IMR-90 (cell line): Measurements from ENCODE around the gene GPATCH8. TPM values are rescaled to one million over a fixed set of nuclear protein-coding genes. Genes with fewer than 3 reads are reported as not detected.

Experiments used
- ATAC-seq: fragments of 200-7000 bp; cut with Tn5 transposase; 2 replicates; pipeline ENCODE4 v1.9.1; 2020; ENCODE audit warnings: low read depth, mild to moderate bottlenecking, moderate library complexity
- BruUV-seq: library from RNA; stranded (reverse); fragments of 400-500 nt; replicated peaks from 2 replicates; lab custom pipeline; 2021; lab: Mats Ljungman, UMichigan
- CTCF ChIA-PET: fragments of 300-600 bp; formaldehyde crosslinking; extraction: SDS; loops from one replicate; lab custom pipeline; 2021; ENCODE audit warnings: antibody characterized with exemption; lab: Yijun Ruan, JAX
- POLR2A ChIA-PET: fragments of 300-600 bp; sonication (Branson Sonifier 250); formaldehyde crosslinking; loops from one replicate; lab custom pipeline; 2022; ENCODE audit warnings: antibody characterized with exemption; ENCODE audit not compliant: unreplicated experiment; lab: Charles Lee
- DNase-seq: peaks from one replicate; pipeline ENCODE4 v3.0.0; 2013
- H2AFZ ChIP-seq: replicated peaks from 2 replicates; pipeline ENCODE3; 2013; ENCODE audit warnings: low read length, mild to moderate bottlenecking; ENCODE audit not compliant: poor library complexity
- H2AK5ac ChIP-seq: 2 replicates; pipeline ENCODE4 v1.6.1; 2013; ENCODE audit warnings: low read depth, low read length, inconsistent platforms
- H2AK9ac ChIP-seq: replicated peaks from 2 replicates; pipeline ENCODE3; 2013; ENCODE audit warnings: mild to moderate bottlenecking, low read depth, low read length, moderate library complexity; ENCODE audit not compliant: poor library complexity
- H2BK120ac ChIP-seq: 2 replicates; pipeline ENCODE4 v1.6.1; 2013; ENCODE audit warnings: low read depth, low read length, inconsistent platforms
- H2BK15ac ChIP-seq: 3 replicates; pipeline ENCODE4 v1.6.1; 2013; ENCODE audit warnings: low read depth, low read length, inconsistent platforms
- H2BK20ac ChIP-seq: 2 replicates; pipeline ENCODE4 v1.6.1; 2013; ENCODE audit warnings: low read depth, mild to moderate bottlenecking, inconsistent platforms, low read length, moderate library complexity
- H2BK5ac ChIP-seq: 2 replicates; pipeline ENCODE4 v1.6.1; 2013; ENCODE audit warnings: mild to moderate bottlenecking, low read depth, low read length, inconsistent platforms; ENCODE audit not compliant: poor library complexity, severe bottlenecking
- H3K14ac ChIP-seq: replicated peaks from 2 replicates; pipeline ENCODE4 v1.6.1; 2013; ENCODE audit warnings: low read depth, low read length, inconsistent platforms
- H3K18ac ChIP-seq: 2 replicates; pipeline ENCODE4 v1.6.1; 2013; ENCODE audit warnings: low read depth, low read length, control low read depth
- H3K23ac ChIP-seq: 2 replicates; pipeline ENCODE4 v1.6.1; 2013; ENCODE audit warnings: low read depth, low read length, inconsistent platforms
- H3K27ac ChIP-seq: 2 replicates; pipeline ENCODE4 v1.5.1; 2013; ENCODE audit warnings: mild to moderate bottlenecking, control low read depth, low read length; ENCODE audit not compliant: insufficient read depth
- H3K27me3 ChIP-seq: 2 replicates; pipeline ENCODE4 v1.6.1; 2013; ENCODE audit warnings: low read length; ENCODE audit not compliant: control insufficient read depth, insufficient read depth
- H3K36me3 ChIP-seq: 2 replicates; pipeline ENCODE4 v1.6.1; 2013; ENCODE audit warnings: low read length, mixed read lengths; ENCODE audit not compliant: control insufficient read depth, insufficient read depth
- H3K4ac ChIP-seq: 2 replicates; pipeline ENCODE4 v1.6.1; 2013; ENCODE audit warnings: low read depth, low read length, inconsistent platforms
- H3K4me1 ChIP-seq: 2 replicates; pipeline ENCODE4 v1.6.1; 2013; ENCODE audit warnings: low read length, mixed read lengths; ENCODE audit not compliant: control insufficient read depth, insufficient read depth
- H3K4me2 ChIP-seq: 2 replicates; pipeline ENCODE4 v1.6.1; 2013; ENCODE audit warnings: low read depth, mild to moderate bottlenecking, control low read depth, low read length, moderate library complexity
- H3K4me3 ChIP-seq: 2 replicates; pipeline ENCODE4 v1.5.1; 2013; ENCODE audit warnings: low read depth, mild to moderate bottlenecking, control low read depth, low read length, moderate library complexity; ENCODE audit not compliant: insufficient read depth
- H3K56ac ChIP-seq: 2 replicates; pipeline ENCODE4 v1.6.1; 2013; ENCODE audit warnings: low read length, inconsistent platforms; ENCODE audit not compliant: insufficient read depth; ENCODE audit errors: extremely low read depth
- H3K79me1 ChIP-seq, 2 experiments: 2 replicates each; pipeline ENCODE4 v1.6.1; 2013; ENCODE audit warnings: low read length in 2 of 2, inconsistent platforms in 1 of 2, low read depth in 1 of 2
- H3K9ac ChIP-seq: 2 replicates; pipeline ENCODE4 v1.6.1; 2013; ENCODE audit warnings: low read depth, low read length, control low read depth
- H3K9me1 ChIP-seq: 2 replicates; pipeline ENCODE4 v1.6.1; 2013; ENCODE audit warnings: low read length, inconsistent platforms; ENCODE audit not compliant: insufficient read depth
- H3K9me3 ChIP-seq: 2 replicates; pipeline ENCODE4 v1.6.1; 2013; ENCODE audit warnings: low read length; ENCODE audit not compliant: control insufficient read depth, insufficient read depth
- H4K20me1 ChIP-seq: 2 replicates; pipeline ENCODE4 v1.6.1; 2013; ENCODE audit warnings: low read length, inconsistent platforms; ENCODE audit not compliant: insufficient read depth
- H4K5ac ChIP-seq: 2 replicates; pipeline ENCODE4 v1.6.1; 2013; ENCODE audit warnings: mild to moderate bottlenecking, low read depth, low read length, control low read depth
- H4K8ac ChIP-seq, 2 experiments: 2 replicates each; pipeline ENCODE4 v1.6.1; 2013; ENCODE audit warnings: low read depth in 2 of 2, low read length in 2 of 2, control low read depth in 1 of 2, inconsistent platforms in 1 of 2
- H4K91ac ChIP-seq: 2 replicates; pipeline ENCODE4 v1.6.1; 2013; ENCODE audit warnings: low read depth, low read length, inconsistent platforms; ENCODE audit not compliant: insufficient read depth
- CEBPB ChIP-seq: IDR thresholded peaks from 2 replicates; pipeline ENCODE4 v1.6.1; 2012; ENCODE audit warnings: low read depth, low read length, improper control_type of control experiment
- CHD1 ChIP-seq: IDR thresholded peaks from 2 replicates; pipeline ENCODE4 v1.6.1; 2012; ENCODE audit warnings: low read depth, low read length, improper control_type of control experiment
- ELK1 ChIP-seq: fragments of 150-350 bp; IDR thresholded peaks from 2 replicates; pipeline ENCODE4 v1.6.1; 2016; ENCODE audit warnings: low read depth, mild to moderate bottlenecking, low read length, moderate library complexity, borderline replicate concordance
- FOS ChIP-seq: fragments of 150-350 bp; IDR thresholded peaks from 2 replicates; pipeline ENCODE4 v1.6.1; 2016; ENCODE audit warnings: low read depth, low read length
- MAFK ChIP-seq: IDR thresholded peaks from 2 replicates; pipeline ENCODE4 v1.6.1; 2012; ENCODE audit warnings: low read depth, low read length, improper control_type of control experiment
- MAZ ChIP-seq: IDR thresholded peaks from 2 replicates; pipeline ENCODE4 v1.6.1; 2012; ENCODE audit warnings: low read depth, mild to moderate bottlenecking, low read length, improper control_type of control experiment, moderate library complexity, borderline replicate concordance
- MXI1 ChIP-seq: IDR thresholded peaks from 2 replicates; pipeline ENCODE4 v1.6.1; 2012; ENCODE audit warnings: low read depth, mild to moderate bottlenecking, low read length, moderate library complexity, borderline replicate concordance
- NFE2L2 ChIP-seq: fragments of 150-350 bp; IDR thresholded peaks from 2 replicates; pipeline ENCODE4 v1.6.1; 2016; ENCODE audit warnings: low read depth, mild to moderate bottlenecking, low read length
- POLR2A ChIP-seq: IDR thresholded peaks from 2 replicates; pipeline ENCODE4 v1.6.1; 2012; ENCODE audit warnings: mild to moderate bottlenecking, low read depth, low read length
- RAD21 ChIP-seq: IDR thresholded peaks from 2 replicates; pipeline ENCODE4 v1.6.1; 2012; ENCODE audit warnings: low read length, improper control_type of control experiment
- RCOR1 ChIP-seq: IDR thresholded peaks from 2 replicates; pipeline ENCODE4 v1.6.1; 2012; ENCODE audit warnings: mild to moderate bottlenecking, low read length, improper control_type of control experiment; ENCODE audit not compliant: insufficient replicate concordance
- RFX5 ChIP-seq: IDR thresholded peaks from 2 replicates; pipeline ENCODE4 v1.8.0; 2012; ENCODE audit warnings: low read depth, mild to moderate bottlenecking, low read length, moderate library complexity
- SMC3 ChIP-seq: fragments of 150-350 bp; IDR thresholded peaks from 2 replicates; pipeline ENCODE4 v1.6.1; 2016; ENCODE audit warnings: low read depth, mild to moderate bottlenecking, antibody characterized with exemption, low read length, moderate library complexity
- WGBS, 2 experiments: methylation state at CpG; one replicate each; pipeline versions ENCODE4 v1.1.5 to v1.1.7; 2013; ENCODE audit warnings: missing lambda C conversion rate in 2 of 2; ENCODE audit not compliant: insufficient read length in 1 of 2; ENCODE audit errors: extremely low coverage in 2 of 2; 5-methylcytosine and 5-hydroxymethylcytosine counted together
- dilution Hi-C: fragments of 300-500 bp; cut with HindIII; formaldehyde crosslinking; loops from one replicate; pipeline ENCODE4 v1.14.3; 2018; ENCODE audit warnings: low sequenced_read_pairs; ENCODE audit not compliant: unreplicated experiment
- in situ Hi-C: fragments of 300-500 bp; cut with MboI; formaldehyde crosslinking; loops from 3 replicates; pipeline ENCODE4 v1.14.3; 2019; ENCODE audit warnings: low sequenced_read_pairs, inconsistent platforms, mixed read lengths
- intact Hi-C: fragments of 100-400 bp; cut with micrococcal nuclease; formaldehyde crosslinking; loops from 2 replicates; pipeline ENCODE4 v1.10.0; 2022
- polyA plus RNA-seq, 3 experiments: library from polyadenylated mRNA; depleted of rRNA; stranded (reverse); fragments of >200 nt; gene quantifications; 2 replicates each; pipeline ENCODE4 v1.2.3, GENCODE V29; 2012; ENCODE audit warnings: low replicate concordance in 1 of 3
- total RNA-seq: library from RNA; depleted of rRNA; stranded (reverse); fragments of >200 nt; gene quantifications from 2 replicates; pipeline ENCODE4 v1.2.3, GENCODE V29; 2012
- TF ChIP-seq, protein P1 (sequence below): fragments of 150-350 bp; IDR thresholded peaks from 2 replicates; pipeline ENCODE4 v1.6.1; 2017; ENCODE audit warnings: mild to moderate bottlenecking, antibody characterized with exemption, low read length, low read depth
- TF ChIP-seq, protein P2 (sequence below): conservative IDR thresholded peaks from 2 replicates; pipeline ENCODE4 v1.5.1; 2012; ENCODE audit warnings: mild to moderate bottlenecking, low read depth, low read length, improper control_type of control experiment

GPATCH8 gene
- total and polyA plus RNA-seq, 2 of the 4 experiments (the other 2 are of a cell fraction) = 8.8 to 13.2 TPM

GRCh38 chr17:44409309-44410028 lies 93.7 kb downstream of the GPATCH8 start:
- H3K27me3 ChIP-seq = no peaks in the 10 kb centered on the region
- no peak overlapping the region for H2BK15ac ChIP-seq
- H3K79me1 ChIP-seq = peaks cover 12 to 29% of the 10 kb centered on the region in 2 experiments; a peak in 3 of 4 replicates
- H2BK20ac ChIP-seq = no peak overlapping the region
- H2BK120ac ChIP-seq = no peak overlapping the region
- H2AK5ac ChIP-seq = no peak overlapping the region
- dilution Hi-C loops = no loop called here
- no peaks in the 10 kb centered on the region for H4K20me1 ChIP-seq
- CTCF ChIA-PET = interaction anchor here (0.6 kb wide), 2 partner anchors 101 to 171 kb away, joined by 3 read pairs; no protein-coding TSS in a partner anchor
- H3K4ac ChIP-seq = no peak overlapping the region
- no peak overlapping the region for H3K4me2 ChIP-seq
- no peak overlapping the region for H2AK9ac ChIP-seq
- no peak overlapping the region for H3K56ac ChIP-seq
- no peak overlapping the region for H3K23ac ChIP-seq
- DNase-seq (no peak), ATAC-seq (no peak)
- no peaks in the 10 kb centered on the region for H3K9me3 ChIP-seq
- intact Hi-C loops = no loop called here
- no peak overlapping the region for H2BK5ac ChIP-seq
- no peaks in the 10 kb centered on the region for H3K9me1 ChIP-seq
- no peak overlapping the region for H4K5ac ChIP-seq
- H4K8ac ChIP-seq = no peak overlapping the region
- POLR2A ChIA-PET = no interaction called here
- H3K36me3 ChIP-seq = 0 out of 2 replicates have a peak, but pooled peaks cover 1% of the 10 kb centered on the region
- no peak overlapping the region for H2AFZ ChIP-seq
- H3K4me3 ChIP-seq = no peak overlapping the region
- H3K27ac ChIP-seq = no peak overlapping the region
- H3K18ac ChIP-seq = no peak overlapping the region
- no peak overlapping the region for H4K91ac ChIP-seq
- no CpG with 5 or more reads among the region's 7 CpGs for WGBS, 2 experiments
- H3K9ac ChIP-seq = no peak overlapping the region
- H3K4me1 ChIP-seq = no peaks in the 10 kb centered on the region
- H3K14ac ChIP-seq = no peak overlapping the region
- in situ Hi-C loops = loop anchor here (10.0 kb wide), 1 partner anchor 235 kb away; no protein-coding TSS in a partner anchor
- no TSS peak for BruUV-seq
- no peak for TF ChIP-seq NFE2L2
- no peak for TF ChIP-seq FOS
- no peak for TF ChIP-seq RCOR1
- TF ChIP-seq MXI1 = no peak
- TF ChIP-seq, protein P1, sequence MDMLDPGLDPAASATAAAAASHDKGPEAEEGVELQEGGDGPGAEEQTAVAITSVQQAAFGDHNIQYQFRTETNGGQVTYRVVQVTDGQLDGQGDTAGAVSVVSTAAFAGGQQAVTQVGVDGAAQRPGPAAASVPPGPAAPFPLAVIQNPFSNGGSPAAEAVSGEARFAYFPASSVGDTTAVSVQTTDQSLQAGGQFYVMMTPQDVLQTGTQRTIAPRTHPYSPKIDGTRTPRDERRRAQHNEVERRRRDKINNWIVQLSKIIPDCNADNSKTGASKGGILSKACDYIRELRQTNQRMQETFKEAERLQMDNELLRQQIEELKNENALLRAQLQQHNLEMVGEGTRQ = no peak
- TF ChIP-seq MAFK = no peak
- no peak for TF ChIP-seq MAZ
- TF ChIP-seq ELK1 = no peak
- TF ChIP-seq RFX5 = no peak
- TF ChIP-seq RAD21 = no peak
- TF ChIP-seq SMC3 = no peak
- TF ChIP-seq, protein P2, sequence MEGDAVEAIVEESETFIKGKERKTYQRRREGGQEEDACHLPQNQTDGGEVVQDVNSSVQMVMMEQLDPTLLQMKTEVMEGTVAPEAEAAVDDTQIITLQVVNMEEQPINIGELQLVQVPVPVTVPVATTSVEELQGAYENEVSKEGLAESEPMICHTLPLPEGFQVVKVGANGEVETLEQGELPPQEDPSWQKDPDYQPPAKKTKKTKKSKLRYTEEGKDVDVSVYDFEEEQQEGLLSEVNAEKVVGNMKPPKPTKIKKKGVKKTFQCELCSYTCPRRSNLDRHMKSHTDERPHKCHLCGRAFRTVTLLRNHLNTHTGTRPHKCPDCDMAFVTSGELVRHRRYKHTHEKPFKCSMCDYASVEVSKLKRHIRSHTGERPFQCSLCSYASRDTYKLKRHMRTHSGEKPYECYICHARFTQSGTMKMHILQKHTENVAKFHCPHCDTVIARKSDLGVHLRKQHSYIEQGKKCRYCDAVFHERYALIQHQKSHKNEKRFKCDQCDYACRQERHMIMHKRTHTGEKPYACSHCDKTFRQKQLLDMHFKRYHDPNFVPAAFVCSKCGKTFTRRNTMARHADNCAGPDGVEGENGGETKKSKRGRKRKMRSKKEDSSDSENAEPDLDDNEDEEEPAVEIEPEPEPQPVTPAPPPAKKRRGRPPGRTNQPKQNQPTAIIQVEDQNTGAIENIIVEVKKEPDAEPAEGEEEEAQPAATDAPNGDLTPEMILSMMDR = no peak
- TF ChIP-seq POLR2A = no peak
- no peak for TF ChIP-seq CEBPB
- TF ChIP-seq CHD1 = no peak
